ENCODE results near the gene MON1B.

- TF ChIP-seq CTCF (IDR thresholded peaks at IDR 0.05): no peak
- TF ChIP-seq POLR2A (IDR thresholded peaks at IDR 0.05): no peak
Observed at GRCh38 chr16:77219437-77219836, 28.4 kb downstream of the MON1B start.

Measured in thyroid gland (tissue), 4 donors.